NCI-H69 (cell line): Measurements from ENCODE around the gene ESX1.
"Not testable (repeated sequence)": the region's sequence is repeated elsewhere in the genome, so short reads cannot be mapped to it uniquely, and the experiment has no call there.

Experiments used
- DNase-seq: peaks from one replicate; lab custom pipeline; 2025; lab: John Stamatoyannopoulos, UW

ESX1 gene

DNA sequence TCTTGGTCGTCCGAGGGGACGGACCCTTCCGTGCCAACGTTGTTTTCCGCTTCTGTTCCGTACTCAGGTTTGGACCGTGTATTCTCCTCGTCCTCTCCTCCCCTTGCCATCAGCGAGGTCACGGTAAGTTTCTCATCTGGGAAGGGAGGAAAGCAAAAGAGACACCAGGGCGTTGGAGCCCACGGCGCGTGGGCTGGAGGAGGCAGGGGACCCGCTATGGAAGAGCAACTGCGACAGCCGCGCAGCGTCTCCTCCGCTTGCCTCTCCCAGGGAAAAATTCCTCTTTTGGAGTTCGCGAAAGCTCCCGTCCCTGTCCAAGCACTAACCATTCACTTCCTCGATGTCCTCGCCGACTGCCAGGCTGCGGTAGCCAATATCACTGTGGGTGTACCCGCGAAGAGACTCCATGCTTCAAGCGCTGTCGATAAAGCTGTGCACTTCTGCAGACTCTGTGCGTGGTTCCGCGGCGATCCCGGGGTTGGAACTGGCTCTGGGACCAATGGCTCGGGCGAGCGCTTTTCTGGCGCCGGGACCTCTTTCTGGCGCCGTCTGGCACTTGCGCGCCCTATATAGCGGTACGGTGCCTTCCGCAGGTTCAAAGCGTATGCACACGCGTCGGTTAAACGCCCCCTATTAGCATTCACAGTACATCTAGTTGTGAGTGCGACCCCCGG is at the start of gene ESX1:
TSS of gene ESX1 (minus strand) at position 492 of the 674 bp plus-strand sequence. CDS start at position 408, 84 bp downstream.
- DNase-seq, result no peak

DNA sequence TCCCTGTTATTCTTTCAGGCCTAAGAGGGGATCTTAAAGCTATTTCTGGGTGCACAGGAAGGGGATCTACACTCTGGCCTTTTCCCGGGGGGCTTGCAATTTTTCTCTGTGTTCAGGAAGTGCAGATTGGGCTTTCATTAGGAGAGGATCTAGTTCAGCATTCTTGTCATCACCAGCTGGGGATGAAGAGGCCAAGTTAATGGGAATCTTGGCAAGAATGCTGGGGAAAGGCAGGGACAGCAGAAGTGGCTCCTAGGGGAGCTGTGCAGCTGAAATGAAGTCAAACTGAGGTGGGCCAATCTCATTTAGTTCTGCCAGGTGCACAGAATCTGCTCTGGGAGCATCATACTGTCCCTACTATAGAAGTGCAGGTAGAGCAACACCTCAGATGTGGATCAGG is 40.9 kb upstream of the ESX1 start:
- DNase-seq, result no peak

DNA sequence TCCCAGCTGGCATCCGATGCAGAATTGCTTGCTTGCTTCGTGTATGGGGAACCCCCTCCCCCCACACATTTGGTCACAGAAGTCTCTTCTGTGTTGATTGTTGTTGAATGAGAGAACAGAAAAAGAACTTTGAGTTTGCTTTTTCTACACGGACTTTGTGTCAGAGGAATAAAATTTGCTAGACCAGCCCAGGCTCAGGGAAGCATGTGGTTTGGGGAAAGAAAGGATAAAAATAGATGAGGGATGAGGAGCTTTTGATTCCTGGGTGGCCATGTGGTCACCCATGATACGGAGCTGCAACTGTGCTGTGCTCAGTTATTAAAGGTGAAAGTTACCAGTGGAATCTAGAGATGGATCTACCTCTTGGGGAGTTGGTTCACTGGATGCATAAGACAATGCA is 34.2 kb upstream of the ESX1 start:
- DNase-seq, result no peak

DNA sequence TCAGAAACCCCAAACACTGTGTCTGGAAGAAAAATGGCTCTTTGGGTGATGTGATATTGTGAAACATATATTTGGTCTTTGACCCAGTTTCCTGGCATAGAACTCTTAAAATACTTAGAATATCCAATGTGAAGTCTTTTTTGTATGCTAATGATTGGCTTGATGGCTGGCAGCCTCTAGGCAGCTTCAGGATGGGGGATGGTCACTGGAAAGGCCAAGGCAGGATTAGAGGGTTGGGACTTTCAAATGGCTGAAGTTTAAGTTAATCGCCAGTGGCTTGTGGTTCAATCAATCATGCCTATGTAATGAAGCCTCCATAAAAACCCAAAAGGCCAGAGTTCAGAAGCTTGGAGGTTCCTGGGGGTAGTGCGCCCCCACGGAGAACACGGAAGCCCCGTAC is 33.5 kb upstream of the ESX1 start:
- no peak for DNase-seq

DNA sequence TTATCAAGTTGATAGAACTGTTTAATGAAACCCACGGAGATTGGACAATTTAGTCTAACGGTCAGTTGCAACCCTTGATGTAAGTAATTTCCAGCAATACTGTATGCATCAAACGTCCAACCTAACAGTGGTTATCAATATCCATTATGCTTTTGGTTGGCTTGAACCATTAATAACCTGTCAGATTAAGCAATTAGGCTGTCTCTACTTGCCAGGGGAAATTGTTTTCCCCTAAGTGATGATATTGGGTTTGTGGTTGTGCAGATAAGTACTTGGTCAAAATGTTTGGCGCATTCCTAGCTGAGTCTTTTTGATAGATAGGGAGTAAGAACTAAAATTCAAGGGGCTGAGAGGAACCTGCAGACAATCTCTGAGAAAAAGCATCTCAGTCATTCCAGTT is 30.5 kb upstream of the ESX1 start:
- no peak for DNase-seq

DNA sequence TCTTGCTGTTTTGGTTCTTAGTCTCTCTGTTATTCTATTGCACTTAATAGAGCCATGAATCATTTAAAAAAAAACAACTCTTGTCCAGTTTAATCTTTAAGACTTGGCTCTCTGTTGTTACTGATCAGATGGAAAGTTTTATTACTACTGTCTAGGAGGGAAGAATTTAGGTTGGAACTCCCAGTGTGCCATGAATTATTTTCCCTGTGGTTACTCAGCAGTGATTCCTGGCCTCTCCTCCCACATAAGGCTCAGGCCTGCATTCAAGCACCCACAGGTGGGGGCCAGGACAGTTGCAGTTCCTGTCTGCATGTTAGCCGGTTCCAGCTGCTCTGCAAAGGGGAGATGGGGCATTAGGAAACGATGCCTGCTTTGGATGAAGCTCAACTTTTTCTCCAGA is 29.8 kb upstream of the ESX1 start:
- no peak for DNase-seq

DNA sequence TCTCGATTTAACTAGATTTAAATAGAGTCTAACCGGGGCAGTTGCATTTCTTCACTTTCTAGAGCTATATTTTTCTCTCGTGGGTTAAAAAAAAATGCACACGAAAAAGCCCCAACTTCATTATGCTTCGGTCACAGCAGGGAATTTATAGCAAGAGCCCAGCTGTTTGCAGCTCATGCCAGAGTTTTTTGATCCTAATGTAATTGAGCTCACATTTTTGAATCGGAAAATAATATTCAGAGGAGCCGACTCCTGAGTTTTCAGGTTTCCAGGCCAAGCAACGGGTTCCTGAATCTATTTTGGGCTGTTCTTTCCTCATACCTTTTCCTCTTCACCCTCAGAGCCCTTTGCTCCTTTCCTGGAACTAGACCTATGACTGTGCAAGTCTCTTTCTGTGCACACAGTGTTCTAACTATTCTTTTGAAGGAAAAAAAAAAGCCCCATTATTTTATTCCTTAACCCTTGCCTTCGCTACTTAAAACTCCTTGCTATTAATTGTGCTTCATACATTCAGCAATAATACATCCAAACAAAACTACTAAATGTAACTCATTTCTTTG is 27.5 kb upstream of the ESX1 start:
- no peak for DNase-seq

DNA sequence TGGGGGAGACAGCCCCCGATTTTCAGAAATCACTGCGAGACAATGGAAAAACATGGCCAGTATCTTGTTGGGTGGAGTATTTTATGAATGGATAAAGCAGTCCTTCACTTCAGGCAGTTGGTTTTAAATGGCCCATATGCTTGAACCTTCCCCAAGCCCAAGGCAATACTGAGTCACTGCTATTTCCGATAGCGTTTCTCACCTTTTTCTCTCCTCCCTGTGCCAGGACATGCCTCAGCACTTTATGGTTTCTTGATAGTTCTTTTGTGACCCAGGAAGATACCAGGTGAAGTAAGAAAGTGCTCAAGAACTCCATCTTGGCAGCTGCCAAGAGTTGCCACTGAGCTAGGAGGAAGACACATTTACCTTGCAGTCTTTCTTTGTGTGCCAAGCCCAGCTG is 26.8 kb upstream of the ESX1 start:
- DNase-seq, result no peak

DNA sequence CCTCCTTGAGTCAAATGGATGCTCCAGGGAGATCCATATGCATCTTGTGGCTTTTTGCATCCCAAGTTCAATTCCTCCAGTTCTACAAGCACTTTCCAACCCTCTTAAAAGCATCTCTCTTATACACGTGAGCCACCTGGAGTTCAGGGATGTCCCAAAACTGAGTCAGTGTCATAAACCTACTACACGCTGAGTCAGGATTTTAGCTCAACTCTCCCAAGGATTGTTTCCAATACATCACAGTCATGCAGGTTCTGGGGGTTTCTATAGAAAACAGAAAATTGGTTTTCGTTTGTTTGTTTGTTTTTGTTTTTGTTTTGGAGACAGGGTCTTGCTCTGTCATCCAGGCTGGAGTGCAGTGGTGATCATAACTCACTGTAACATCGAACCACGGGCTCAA is 25.9 kb upstream of the ESX1 start:
- no peak for DNase-seq

DNA sequence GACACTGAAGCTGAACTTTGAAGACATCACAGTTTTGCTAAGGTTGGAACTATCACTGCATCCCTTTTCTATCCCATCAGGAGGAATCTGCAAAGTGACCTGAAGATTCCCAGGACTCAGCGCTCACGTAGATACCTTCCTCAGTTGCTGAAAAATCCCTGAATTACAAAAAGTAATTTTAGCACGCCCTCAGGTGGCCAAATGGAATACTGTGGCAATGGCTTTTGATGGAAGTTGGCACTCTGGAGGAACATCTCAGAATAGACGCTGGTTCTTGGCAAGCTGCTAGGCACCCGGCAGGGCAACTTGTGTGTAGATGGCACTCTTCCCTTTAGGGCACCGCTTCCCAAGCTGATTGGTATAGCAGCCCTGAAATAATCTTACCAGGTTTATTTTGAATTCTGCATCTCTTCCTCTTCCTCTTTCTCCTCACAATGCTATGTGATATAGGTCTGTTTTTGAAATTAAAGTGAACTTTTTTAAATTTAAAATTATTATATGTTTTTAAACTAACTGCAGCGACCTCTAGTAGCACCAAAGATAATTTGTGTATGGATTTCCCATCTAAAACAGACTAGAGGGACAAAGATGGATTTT is 16.3 kb upstream of the ESX1 start:
- peak; percentile 45 for DNase-seq

DNA sequence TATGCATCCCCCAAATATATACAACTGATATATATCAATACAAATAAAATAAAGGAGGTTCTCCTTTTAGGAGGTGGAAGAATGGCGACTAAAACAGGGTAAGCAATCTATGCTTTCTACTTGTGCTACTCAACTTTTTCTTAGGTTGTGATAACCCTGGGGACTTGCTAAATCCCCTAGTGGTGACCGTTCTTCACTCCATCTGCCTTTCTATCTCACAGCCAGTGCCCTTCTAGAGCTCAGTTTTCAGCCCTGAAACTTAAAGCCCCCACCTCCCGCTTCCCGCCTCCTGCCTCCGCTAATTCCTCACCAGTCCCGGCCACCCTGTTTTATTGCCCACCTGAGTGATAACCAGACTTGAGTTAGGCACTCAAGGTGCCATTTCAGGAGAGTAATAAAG is 15.5 kb upstream of the ESX1 start:
- DNase-seq, result no peak

DNA sequence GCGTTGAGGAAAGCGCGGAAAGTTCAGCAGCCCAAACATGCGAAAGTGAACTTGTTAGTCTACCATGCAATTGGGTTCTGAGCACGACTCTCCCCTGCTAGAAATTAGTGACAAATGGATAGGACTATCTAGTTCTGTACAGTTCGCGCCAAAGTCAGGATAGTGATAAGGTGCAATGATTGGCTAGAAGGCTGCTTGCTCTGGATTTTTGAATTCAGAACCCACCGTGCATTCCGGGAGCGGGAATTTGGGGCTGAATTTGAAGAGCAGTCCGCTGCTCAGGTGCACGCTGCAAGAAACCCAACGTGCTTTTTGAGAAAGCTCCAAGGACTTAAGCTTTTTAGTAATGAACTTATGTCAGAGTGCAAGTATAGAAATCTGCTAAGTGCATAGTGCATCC is 732 bp upstream of the ESX1 start:
- DNase-seq, result no peak

DNA sequence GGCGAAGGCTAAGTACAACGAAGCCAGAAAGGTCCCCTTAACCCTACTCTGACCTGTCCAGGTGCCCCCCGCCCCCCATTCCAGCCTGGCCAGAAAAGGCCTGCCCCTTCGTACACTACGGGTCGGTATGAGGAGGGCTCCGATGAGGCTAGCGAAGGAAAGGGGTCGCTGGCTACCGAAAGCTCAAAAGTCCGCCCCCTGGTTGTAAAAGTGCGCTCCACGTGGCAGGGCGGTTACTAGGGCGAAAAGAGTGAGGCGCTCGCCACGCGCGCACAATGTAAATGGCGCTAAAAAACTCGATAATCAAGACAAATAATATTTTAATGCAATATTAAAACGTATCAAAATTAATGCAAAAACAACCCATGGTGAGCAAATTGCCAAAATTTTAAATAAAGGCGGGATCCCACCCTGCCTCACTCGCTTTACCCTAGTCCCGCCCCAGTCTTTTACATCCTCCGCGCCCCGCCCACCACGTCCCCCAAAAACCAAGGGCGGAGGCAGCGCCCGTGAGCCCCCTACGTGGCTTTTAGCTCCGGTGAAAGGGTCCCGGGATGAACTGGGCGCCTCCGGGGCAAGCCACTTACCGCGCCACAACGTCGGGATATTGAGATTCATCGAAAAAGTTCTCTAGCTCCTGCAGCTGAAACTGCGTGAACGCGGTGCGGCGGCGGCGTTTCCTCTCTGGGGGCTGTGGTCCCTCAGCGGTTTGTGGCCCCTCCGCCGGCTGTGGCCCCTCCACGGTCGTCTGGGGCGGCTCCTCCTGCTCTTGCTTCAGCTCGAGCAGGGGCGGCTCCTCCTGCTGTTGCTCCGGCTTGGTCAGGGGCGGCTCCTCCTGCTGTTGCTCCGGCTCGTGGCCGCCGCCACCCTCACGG is 929 bp downstream of the ESX1 start:
- no peak for DNase-seq

DNA sequence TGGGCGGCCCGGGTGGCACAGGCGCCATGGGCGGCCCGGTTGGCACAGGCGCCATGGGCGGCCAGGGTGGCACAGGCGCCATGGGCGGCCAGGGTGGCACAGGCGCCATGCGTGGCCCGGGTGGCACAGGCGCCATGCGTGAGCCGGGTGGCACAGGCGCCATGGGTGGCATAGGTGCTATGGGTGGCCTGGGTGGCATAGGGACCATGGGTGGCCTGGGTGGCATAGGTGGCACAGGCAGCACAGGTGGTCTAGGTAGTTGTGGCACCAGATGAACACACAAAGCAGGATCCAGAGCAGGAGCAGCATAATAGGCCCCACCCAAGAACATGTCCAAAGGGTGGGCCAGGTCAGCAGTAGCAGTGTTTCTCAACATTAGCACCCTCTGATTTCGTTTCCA is 4.3 kb downstream of the ESX1 start:
- no peak for DNase-seq

DNA sequence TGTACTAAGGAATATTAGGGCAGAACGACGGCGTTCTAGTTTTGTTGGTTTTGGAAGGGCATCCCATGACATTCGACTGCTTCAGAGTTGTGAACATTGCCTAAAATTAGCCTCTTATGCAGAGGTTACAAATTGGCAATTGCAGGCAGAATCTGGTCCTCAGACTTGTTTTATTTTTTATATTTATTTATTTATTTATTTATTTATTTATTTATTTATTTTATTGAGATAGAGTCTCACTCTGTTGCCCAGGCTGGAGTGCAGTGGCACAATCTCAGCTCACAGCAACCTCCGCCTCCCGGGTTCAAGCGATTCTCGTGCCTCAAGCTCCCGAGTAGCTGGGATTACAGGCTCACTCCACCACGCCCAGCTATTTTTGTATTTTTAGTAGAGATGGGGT is 24.7 kb downstream of the ESX1 start:
- DNase-seq, result not testable (repeated sequence)

DNA sequence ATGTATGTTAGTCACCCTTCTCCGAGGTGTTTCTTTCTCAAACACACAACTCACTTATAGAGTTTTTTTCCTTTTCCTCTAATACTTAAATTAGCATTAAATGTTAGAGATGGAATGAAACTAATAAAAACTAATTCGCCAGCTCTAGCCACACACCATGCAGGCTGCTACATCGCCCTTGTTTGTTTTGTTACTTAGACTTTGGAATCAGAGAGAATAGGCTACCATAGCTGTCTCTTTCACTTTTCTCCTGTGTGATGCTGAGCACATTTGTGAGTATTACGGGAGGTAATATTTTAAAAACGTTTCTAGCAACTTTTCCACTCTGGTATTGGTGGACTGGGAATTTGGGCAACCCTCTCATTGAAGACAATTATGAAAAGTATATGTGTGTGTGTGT is 43.5 kb downstream of the ESX1 start:
- DNase-seq, result no peak

DNA sequence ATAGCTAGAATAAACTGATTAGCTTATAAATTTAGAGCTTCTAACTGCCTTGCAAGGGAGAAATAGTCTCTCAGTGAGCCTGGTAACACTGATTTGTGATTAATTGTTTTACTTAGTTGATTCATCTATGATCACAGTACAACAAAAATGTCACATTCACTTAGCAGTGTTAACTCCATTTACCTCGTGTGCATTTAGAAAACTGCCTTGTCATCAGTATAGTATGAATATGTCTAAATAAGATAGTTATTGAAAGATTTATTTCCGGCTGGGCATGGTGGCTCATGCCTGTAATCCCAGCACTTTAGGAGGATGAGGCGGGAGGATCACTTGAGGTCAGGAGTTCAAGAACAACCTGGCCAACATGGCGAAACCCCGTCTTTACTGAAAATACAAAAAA is 49.2 kb downstream of the ESX1 start:
- no peak for DNase-seq
